Measurements from ENCODE around the gene AP1S3.
"Not testable (repeated sequence)": the region's sequence is repeated elsewhere in the genome, so short reads cannot be mapped to it uniquely, and the experiment has no call there.

The AP1S3 gene

DNA sequence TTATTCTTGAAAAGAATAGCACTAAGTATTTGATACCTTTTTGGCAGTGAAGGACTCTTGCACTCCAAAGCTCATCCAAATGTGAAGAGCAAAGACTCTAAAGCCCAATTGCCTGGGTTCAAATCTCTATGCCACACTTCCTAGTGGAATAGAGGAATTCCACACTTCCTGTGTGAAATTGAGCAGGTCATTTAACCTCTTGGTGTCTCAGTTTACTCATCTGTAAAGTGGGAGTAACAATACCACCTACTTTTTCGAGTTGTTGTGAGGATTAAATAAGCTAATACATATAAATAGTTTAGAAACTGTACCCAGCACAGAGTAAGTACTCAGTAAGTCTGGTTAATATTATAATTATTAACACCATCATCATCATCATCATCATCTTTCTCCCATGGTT lies 72.6 kb downstream of the AP1S3 start:
- no peak for DNase-seq (ENCODE audit: extremely low read depth, insufficient read length)
- TF ChIP-seq CTCF (IDR thresholded peaks at IDR 0.05; ENCODE audit: insufficient read depth, low read length, poor library complexity, severe bottlenecking) = no peak
- H3K4me3 ChIP-seq (replicated peaks; ENCODE audit: low read depth, low read length) = no peak overlapping the region
- no peaks in the 10 kb centered on the region for H3K27me3 ChIP-seq (replicated peaks; ENCODE audit: control insufficient read depth, insufficient read depth, low read length)
- H3K36me3 ChIP-seq (ENCODE audit: control insufficient read depth, insufficient read depth, low read length) = no peaks in the 10 kb centered on the region

GRCh38 chr2:223762853-223763252 lies 74.5 kb downstream of the AP1S3 start:
- Histone ChIP-seq H3K27me3 (replicated peaks; ENCODE audit: control insufficient read depth, insufficient read depth, low read length) (no peaks in the 10 kb centered on the region), H3K36me3 (ENCODE audit: control insufficient read depth, insufficient read depth, low read length) (no peaks in the 10 kb centered on the region), H3K4me3 (replicated peaks; ENCODE audit: low read depth, low read length) (no peak overlapping the region)
- no peak for TF ChIP-seq CTCF (IDR thresholded peaks at IDR 0.05; ENCODE audit: insufficient read depth, low read length, poor library complexity, severe bottlenecking)
- DNase-seq (ENCODE audit: extremely low read depth, insufficient read length) = no peak

DNA sequence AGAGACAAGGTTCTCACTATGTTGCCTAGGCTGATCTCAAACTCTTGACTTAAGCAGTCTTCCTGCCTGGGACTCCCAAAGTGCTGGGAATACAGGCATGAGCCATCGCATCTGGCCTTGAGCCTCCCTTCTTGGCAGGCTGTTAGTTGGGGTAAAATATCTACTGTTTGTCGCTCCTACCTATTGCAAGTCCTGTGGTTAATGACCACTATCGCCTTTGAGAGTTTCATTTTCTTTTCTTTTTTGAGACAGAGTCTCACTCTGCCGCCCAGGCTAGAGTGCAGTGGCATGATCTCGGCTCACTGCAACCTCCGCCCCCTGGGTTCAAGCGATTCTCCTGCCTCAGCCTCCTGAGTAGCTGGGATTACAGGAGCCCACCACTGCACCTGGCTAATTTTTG lies 75.6 kb downstream of the AP1S3 start:
- H3K4me3 ChIP-seq (replicated peaks; ENCODE audit: low read depth, low read length); H3K27me3 ChIP-seq (replicated peaks; ENCODE audit: control insufficient read depth, insufficient read depth, low read length); H3K36me3 ChIP-seq (ENCODE audit: control insufficient read depth, insufficient read depth, low read length); DNase-seq (ENCODE audit: extremely low read depth, insufficient read length): not testable (repeated sequence)

- Histone ChIP-seq H3K36me3 (ENCODE audit: control insufficient read depth, insufficient read depth, low read length) (no peaks in the 10 kb centered on the region), H3K27me3 (replicated peaks; ENCODE audit: control insufficient read depth, insufficient read depth, low read length) (no peaks in the 10 kb centered on the region), H3K4me3 (replicated peaks; ENCODE audit: low read depth, low read length) (no peak overlapping the region)
- TF ChIP-seq CTCF (IDR thresholded peaks at IDR 0.05; ENCODE audit: insufficient read depth, low read length, poor library complexity, severe bottlenecking) = peak; percentile 38
- peak; percentile 11 for DNase-seq (ENCODE audit: extremely low read depth, insufficient read length)
Measured at GRCh38 chr2:223760838-223761502, 76.4 kb downstream of the AP1S3 start.

DNA sequence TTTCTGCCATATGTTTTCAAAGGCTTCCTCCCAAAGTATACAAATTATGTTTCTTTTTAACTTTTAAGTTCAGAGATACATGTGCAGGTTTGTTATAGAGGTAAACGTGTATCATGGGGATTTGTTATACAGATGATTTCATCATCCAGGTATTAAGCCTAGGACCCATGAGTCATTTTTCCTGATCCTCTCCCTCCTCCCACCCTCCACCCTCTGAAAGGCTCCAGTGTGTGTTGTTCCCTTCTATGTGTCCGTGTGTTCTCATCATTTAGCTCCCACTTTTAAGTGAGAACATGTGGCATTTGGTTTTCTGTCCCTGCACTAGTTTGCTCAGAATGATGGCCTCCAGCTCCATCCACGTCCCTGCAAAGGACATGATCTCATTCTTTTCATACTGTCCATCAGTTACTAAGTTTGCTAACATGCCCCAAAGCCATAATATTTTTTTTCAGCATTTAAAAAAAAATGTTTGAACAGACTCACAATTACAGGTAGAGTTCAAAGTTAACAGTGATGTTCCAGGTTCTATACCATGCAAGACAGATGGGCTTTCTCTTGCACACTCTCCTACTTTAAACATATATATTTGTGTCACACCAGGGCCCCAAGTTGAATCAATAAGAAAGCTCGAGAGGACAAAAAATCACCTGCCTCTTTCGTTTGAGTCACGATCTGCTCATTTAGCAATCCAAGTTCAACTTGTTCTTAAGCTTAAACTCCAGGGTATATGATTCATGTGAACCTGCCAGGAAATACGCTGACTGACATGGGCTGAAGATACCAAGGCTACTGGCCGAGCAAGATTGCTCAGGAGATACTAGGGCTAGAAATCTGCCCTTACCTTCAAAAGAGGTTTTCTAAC lies 77.6 kb downstream of the AP1S3 start:
- H3K27me3 ChIP-seq (replicated peaks; ENCODE audit: control insufficient read depth, insufficient read depth, low read length) = no peaks in the 10 kb centered on the region
- H3K4me3 ChIP-seq (replicated peaks; ENCODE audit: low read depth, low read length) = no peak overlapping the region
- H3K36me3 ChIP-seq (ENCODE audit: control insufficient read depth, insufficient read depth, low read length) = no peaks in the 10 kb centered on the region
- no peak for DNase-seq (ENCODE audit: extremely low read depth, insufficient read length)
- no peak for TF ChIP-seq CTCF (IDR thresholded peaks at IDR 0.05; ENCODE audit: insufficient read depth, low read length, poor library complexity, severe bottlenecking)

- H3K4me3 ChIP-seq (replicated peaks; ENCODE audit: low read depth, low read length) = no peak overlapping the region
- no peak for DNase-seq (ENCODE audit: extremely low read depth, insufficient read length)
- no peaks in the 10 kb centered on the region for H3K36me3 ChIP-seq (ENCODE audit: control insufficient read depth, insufficient read depth, low read length)
- H3K27me3 ChIP-seq (replicated peaks; ENCODE audit: control insufficient read depth, insufficient read depth, low read length) = no peaks in the 10 kb centered on the region
- no peak for TF ChIP-seq CTCF (IDR thresholded peaks at IDR 0.05; ENCODE audit: insufficient read depth, low read length, poor library complexity, severe bottlenecking)
Measured at GRCh38 chr2:223758131-223758840, 79.1 kb downstream of the AP1S3 start.
